Vagina (tissue), 2 donors: ENCODE measurements around the gene RFK. TPM values are rescaled to one million over a fixed set of nuclear protein-coding genes. Genes with fewer than 3 reads are reported as not detected.

Experiments
- DNase-seq, 2 donors: peaks; one replicate each; pipeline ENCODE4 v3.0.0-alpha.2; 2017; ENCODE audit errors: extremely low spot score in 2 of 2
- H3K27ac ChIP-seq: fragments of 200-600 bp; sonication (generic); one replicate; pipeline ENCODE4 v1.5.1; 2019
- H3K27me3 ChIP-seq: fragments of 200-600 bp; sonication (generic); one replicate; pipeline ENCODE4 v1.5.1; 2019
- H3K36me3 ChIP-seq, 2 donors: fragments of 200-600 bp; sonication (generic); one replicate each; pipeline ENCODE4 v1.5.1; 2017 to 2019
- H3K4me1 ChIP-seq: fragments of 200-600 bp; sonication (generic); one replicate; pipeline ENCODE4 v1.5.1; 2019
- H3K4me3 ChIP-seq, 2 donors: fragments of 200-600 bp; sonication (generic); 1 replicate in 1 of 2; 2 replicates in 1 of 2; pipeline ENCODE4 v1.5.1; 2016 to 2019
- H3K9me3 ChIP-seq: fragments of 200-600 bp; sonication (generic); one replicate; pipeline ENCODE4 v1.5.1; 2019
- CTCF ChIP-seq, 3 experiments: fragments of 450-650 bp in 2 of 3; fragments of 200-600 bp in 1 of 3; sonication (generic) in 1 of 3; IDR thresholded peaks; one replicate each; pipeline ENCODE4 v1.5.1; 2017 to 2019; ENCODE audit warnings: antibody characterized with exemption in 3 of 3, mild to moderate bottlenecking in 2 of 3, moderate library complexity in 2 of 3
- POLR2A ChIP-seq, 2 donors: fragments of 450-650 bp; IDR thresholded peaks; one replicate each; pipeline ENCODE4 v1.6.1; 2017; ENCODE audit warnings: antibody characterized with exemption in 2 of 2, mild to moderate bottlenecking in 2 of 2, moderate library complexity in 2 of 2
- POLR2AphosphoS5 ChIP-seq, 2 donors: sonication (generic); formaldehyde crosslinking; IDR thresholded peaks; one replicate each; pipeline ENCODE4 v1.9.0; 2017; ENCODE audit warnings: antibody characterized with exemption in 2 of 2, mild to moderate bottlenecking in 2 of 2, low read depth in 1 of 2; ENCODE audit not compliant: insufficient read depth in 1 of 2
- intact Hi-C: fragments of 100-400 bp; cut with DNase I; formaldehyde crosslinking; loops from one replicate; pipeline ENCODE4 v1.15.1; 2023
- total RNA-seq: library from RNA; depleted of rRNA; stranded (reverse); fragments of >200 nt; gene quantifications from one replicate; pipeline ENCODE4 v1.2.3, GENCODE V29; 2016

The RFK gene
- total RNA-seq, 1 donor from 2014 or later: 16.7 TPM

- intact Hi-C loops: no loop called here
- H3K9me3 ChIP-seq: no peaks in the 10 kb centered on the region
- no peaks in the 10 kb centered on the region for H3K27me3 ChIP-seq
- peaks cover 27% of the 10 kb centered on the region for H3K4me1 ChIP-seq
- no peak for DNase-seq
- H3K4me3 ChIP-seq: no peak overlapping the region
- H3K27ac ChIP-seq: no peak overlapping the region
- H3K36me3 ChIP-seq: no peaks in the 10 kb centered on the region
- no peak for TF ChIP-seq POLR2AphosphoS5 (IDR thresholded peaks at IDR 0.05; ENCODE audit: insufficient read depth in 1 of 2, low read depth in 1 of 2)
- TF ChIP-seq CTCF (IDR thresholded peaks at IDR 0.05): no peak
- no peak for TF ChIP-seq POLR2A (IDR thresholded peaks at IDR 0.05)
These were observed 16.4 kb downstream of the RFK start for GRCh38 chr9:76377791-76378190.

GRCh38 chr9:76374783-76375559 lies 19.3 kb downstream of the RFK start:
- Histone ChIP-seq H3K27me3 (no peaks in the 10 kb centered on the region), H3K9me3 (no peaks in the 10 kb centered on the region), H3K4me1 (peaks cover 38% of the 10 kb centered on the region), H3K4me3 (no peak overlapping the region), H3K36me3 (no peaks in the 10 kb centered on the region), H3K27ac (no peak overlapping the region)
- DNase-seq: peak in 1 of 2 donors; percentile 91
- no peak for TF ChIP-seq CTCF (IDR thresholded peaks at IDR 0.05)
- no peak for TF ChIP-seq POLR2A (IDR thresholded peaks at IDR 0.05)
- TF ChIP-seq POLR2AphosphoS5 (IDR thresholded peaks at IDR 0.05; ENCODE audit: insufficient read depth in 1 of 2, low read depth in 1 of 2): no peak
- intact Hi-C loops: no loop called here

GRCh38 chr9:76373784-76374474 lies 20.3 kb downstream of the RFK start:
- H3K27me3 ChIP-seq: no peaks in the 10 kb centered on the region
- intact Hi-C loops: no loop called here
- H3K27ac ChIP-seq: no peak overlapping the region
- H3K4me1 ChIP-seq: peaks cover 38% of the 10 kb centered on the region
- H3K4me3 ChIP-seq: no peak overlapping the region
- TF ChIP-seq POLR2AphosphoS5 (IDR thresholded peaks at IDR 0.05; ENCODE audit: insufficient read depth in 1 of 2, low read depth in 1 of 2): no peak
- TF ChIP-seq CTCF (IDR thresholded peaks at IDR 0.05): no peak
- TF ChIP-seq POLR2A (IDR thresholded peaks at IDR 0.05): no peak
- H3K36me3 ChIP-seq: no peaks in the 10 kb centered on the region
- DNase-seq: no peak
- no peaks in the 10 kb centered on the region for H3K9me3 ChIP-seq

GRCh38 chr9:76373173-76373783 lies 20.9 kb downstream of the RFK start:
- Histone ChIP-seq H3K27ac (no peak overlapping the region), H3K9me3 (no peaks in the 10 kb centered on the region), H3K27me3 (no peaks in the 10 kb centered on the region), H3K36me3 (no peaks in the 10 kb centered on the region), H3K4me3 (no peak overlapping the region), H3K4me1 (peaks cover 38% of the 10 kb centered on the region)
- no peak for DNase-seq
- no peak for TF ChIP-seq CTCF (IDR thresholded peaks at IDR 0.05)
- no peak for TF ChIP-seq POLR2AphosphoS5 (IDR thresholded peaks at IDR 0.05; ENCODE audit: insufficient read depth in 1 of 2, low read depth in 1 of 2)
- TF ChIP-seq POLR2A (IDR thresholded peaks at IDR 0.05): no peak
- intact Hi-C loops: no loop called here
